Measurements from ENCODE around the gene KRT40.
"Not testable (repeated sequence)": the region's sequence is repeated elsewhere in the genome, so short reads cannot be mapped to it uniquely, and the experiment has no call there.

Gene KRT40

DNA sequence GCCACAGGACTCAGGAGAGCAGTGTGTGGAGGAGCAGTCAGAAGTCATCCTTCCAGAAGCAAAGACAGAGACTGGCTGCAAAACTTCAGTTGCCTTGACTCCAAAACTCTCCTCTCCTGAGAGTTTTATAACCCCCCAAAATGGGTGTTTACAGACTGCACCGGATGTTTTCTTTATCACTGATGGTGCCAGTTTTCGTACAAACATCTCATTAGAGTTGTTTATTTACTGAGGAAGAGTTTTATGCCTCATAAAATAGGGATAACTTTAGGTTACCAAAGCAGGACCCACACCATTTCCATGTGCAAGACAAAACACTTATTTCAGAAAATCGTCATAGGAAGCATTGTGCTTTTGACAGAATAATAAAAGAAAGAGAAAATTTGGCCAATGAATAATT lies at the start of gene KRT40:
KRT40 (minus strand) TSS at position 101 of the 400 bp plus-strand sequence; CDS start at position 48, 53 bp downstream.
- DNase-seq (ENCODE audit: low spot score): no peak

DNA sequence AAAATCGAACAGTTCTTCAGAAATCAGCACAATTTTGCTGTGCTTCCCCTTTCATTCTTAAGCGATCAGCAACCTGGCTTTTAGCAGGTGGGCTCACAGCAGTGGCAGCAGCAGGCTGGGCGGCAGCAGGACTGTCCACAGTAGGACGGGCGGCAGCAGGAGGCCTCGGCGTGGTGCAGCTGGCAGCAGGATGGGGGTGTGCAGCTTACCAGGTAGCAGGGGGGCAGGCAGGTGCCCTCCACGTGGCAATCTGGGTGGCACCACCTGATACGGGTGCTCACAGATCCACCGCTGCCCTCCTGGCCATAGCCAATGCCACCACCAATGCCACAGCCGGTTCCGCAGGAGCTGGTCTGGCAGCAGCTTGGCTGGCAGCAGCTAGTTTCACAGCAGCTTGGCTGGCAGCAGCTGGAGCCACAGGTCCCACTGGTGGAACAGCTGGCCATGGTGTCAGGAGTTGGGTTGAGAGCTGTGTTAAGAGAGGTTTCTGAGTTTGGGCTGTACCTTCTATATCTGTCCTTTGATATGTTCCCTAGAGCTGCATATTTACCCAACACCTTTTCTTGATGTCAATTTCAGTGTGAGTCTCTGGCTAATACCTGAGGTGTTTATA lies 45.6 kb upstream of the KRT40 start, which contains the start of gene KRTAP1-4:
KRTAP1-4 (minus strand) TSS at position 563 of the 613 bp plus-strand sequence; CDS start at position 446, 117 bp downstream.
- no peak for DNase-seq (ENCODE audit: low spot score)

DNA sequence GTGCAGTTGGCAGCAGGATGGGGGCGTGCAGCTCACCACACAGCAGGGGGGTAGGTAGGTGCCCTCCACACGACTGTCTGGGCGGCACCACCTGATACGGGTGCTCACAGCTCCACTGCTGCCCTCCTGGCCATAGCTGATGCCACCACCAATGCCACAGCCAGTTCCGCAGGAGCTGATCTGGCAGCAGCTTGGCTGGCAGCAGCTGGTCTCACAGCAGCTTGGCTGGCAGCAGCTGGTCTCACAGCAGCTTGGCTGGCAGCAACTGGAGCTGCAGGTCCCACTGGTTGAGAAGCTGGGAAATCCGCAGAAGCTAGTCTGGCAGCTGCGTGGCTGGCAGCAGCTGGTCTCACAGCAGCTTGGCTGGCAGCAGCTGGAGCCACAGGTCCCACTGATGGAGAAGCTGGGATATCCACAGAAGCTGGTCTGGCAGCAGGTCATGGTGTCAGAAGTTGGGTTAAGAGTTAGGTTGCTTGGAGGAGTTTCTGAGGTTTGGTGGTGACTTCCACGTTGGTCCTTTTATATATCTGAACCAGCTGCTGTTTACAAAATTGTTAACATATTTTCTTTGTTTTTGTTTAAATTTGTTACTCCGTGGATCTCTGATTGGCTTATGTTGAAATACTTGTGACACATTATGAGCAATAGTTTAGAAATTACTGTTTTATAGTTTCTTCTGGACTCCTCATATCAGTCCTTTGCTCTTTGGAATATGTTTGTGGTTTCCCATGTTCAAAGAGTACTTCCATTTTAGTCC lies 42.8 kb upstream of the KRT40 start, which contains the start of gene KRTAP1-5:
KRTAP1-5 (minus strand) TSS at position 494 of the 757 bp plus-strand sequence; CDS start at position 441, 53 bp downstream.
- no peak for DNase-seq (ENCODE audit: low spot score)

DNA sequence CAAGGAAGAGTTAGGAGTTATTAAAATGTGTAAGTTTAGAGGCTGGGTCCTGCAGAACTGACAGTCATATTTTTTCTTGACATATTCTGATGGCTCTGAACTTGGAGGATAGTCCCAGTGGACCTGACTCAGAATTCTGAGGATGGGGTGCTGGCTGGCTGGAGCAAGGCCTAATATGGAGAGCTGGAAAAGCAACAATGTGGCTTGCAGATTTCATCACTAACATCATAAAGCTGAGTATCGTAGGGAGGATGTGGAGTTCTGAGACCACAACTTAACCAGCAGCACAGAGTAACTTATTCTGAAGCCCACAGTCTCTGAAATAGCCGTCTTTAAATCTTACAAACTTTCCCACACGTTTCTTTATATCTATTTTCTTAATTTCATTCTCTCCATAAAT lies 40.6 kb upstream of the KRT40 start:
- no peak for DNase-seq (ENCODE audit: low spot score)

DNA sequence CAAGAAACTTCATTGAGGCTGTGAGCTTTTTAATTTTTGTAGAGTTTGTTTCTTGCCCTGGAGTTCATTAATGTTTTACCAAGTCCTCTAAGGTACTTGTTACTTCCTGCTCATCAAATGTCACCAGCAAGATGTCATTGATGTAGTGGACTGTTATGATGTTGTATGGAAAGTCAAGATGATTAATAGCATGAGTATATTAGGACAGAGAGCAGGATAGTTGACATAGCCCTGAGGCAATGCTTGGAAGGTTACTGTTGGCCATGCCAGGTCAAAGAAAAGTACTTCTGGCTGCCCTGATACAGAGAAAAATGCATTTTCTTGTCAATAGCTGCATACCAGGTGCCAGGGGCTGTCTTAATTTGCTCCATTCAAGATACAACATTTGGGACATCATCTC lies 36.2 kb upstream of the KRT40 start:
- DNase-seq (ENCODE audit: low spot score): no peak

DNA sequence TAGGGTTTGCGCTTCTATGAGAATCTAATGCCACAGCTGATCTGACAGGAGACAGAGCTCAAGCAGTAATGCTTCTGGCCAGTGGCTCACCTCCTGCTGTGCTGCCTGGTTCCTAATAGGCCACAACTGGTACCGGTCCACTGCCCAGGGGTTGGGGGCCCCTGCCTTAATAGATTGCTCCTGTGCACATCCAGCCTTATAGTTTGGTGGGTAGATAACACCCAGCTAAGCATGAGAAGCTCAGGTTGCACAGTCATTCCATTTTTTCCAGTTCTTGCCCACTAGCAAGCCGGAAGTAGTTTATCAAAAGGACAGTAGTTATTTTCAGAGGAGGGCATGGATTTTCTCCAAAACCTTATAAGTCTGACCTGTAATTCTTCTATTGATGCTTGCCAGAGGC lies 35.3 kb upstream of the KRT40 start:
- no peak for DNase-seq (ENCODE audit: low spot score)

DNA sequence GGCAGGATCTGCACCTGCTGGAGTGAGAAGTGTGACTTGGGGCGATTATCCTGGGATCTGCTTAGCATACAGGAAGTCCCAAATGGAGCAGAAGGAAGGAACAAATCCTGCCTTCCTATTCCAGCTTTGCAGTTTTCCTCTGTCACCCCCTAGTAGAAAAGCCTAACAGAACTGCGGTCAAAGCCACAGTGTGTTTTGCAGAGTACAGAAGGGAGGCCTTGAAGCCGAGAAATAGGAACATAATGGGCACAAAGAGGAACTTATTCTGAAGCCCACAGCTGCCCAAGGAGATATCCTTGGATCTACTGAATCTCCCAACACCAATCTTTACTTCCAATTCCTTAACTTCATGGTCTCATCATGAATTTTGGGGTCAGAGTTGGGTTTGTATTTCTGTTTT lies 34.4 kb upstream of the KRT40 start:
- DNase-seq (ENCODE audit: low spot score): no peak

DNA sequence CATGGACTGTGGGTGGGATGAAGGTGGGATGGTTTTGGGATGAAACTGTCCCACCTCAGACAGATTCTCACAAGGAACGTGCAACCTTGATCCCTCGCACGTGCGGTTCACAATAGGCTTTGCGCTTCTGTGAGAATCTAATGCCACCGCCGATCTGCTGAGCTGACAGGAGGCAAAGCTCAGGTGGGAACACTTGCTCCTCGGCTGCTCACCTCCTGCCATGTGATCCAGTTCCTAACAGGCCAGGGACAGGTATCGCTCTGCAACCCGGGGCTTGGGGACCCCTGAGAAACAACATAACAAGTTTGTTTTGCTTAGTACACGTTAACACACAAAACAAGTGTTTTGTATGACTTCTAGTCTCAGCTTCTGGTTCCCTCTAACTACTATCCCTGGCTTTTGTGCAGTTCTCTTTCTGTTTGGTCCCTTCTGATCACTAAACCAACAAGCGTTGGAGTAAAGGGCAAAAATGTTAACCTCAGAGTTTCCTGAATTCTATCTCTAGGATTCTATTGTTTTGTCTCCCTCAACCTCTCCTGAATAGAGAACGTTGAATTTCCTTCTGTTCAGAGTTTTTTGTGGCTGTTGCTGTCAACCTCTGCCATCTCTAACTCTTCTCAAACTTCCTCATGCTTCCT lies 32.6 kb upstream of the KRT40 start:
- DNase-seq (ENCODE audit: low spot score): no peak

DNA sequence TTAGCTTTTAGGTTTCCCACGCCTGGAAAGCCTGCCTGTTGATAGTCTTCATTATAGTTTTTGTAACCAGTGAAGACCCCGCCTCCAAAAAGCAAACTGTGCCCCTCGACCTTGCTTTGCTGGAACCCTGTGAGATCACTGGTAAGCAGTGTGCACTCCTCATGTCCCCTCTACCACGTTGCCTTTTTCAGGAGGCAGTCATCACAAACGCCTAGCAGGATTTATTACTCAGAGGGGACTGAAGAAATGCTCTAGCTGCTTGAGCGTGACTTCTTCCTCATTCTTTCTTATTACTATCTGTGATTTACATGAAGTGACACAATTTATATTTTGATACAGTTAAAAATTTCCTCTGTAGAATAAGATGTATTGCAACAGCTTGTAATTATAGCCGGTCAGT lies 31.3 kb upstream of the KRT40 start:
- no peak for DNase-seq (ENCODE audit: low spot score)

DNA sequence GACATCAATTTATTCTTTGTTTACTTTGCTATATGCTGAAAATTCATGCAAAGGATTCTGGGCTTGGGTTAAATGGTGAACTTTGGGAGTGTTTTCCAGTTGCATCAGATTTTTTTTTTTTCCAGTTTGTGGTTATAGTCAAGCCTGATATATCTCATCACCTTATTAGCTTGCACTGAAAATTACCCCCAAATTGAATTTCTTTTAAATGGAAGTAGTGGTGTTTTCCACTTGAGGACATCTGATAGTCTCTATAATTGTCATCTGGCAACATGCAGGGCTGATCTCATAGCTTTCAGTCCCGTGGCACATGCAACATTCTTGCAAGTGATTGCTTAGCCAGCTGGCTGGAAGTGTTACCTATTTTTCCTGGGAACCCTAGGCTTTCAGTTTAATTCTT lies 29.5 kb upstream of the KRT40 start:
- DNase-seq (ENCODE audit: low spot score): no peak

DNA sequence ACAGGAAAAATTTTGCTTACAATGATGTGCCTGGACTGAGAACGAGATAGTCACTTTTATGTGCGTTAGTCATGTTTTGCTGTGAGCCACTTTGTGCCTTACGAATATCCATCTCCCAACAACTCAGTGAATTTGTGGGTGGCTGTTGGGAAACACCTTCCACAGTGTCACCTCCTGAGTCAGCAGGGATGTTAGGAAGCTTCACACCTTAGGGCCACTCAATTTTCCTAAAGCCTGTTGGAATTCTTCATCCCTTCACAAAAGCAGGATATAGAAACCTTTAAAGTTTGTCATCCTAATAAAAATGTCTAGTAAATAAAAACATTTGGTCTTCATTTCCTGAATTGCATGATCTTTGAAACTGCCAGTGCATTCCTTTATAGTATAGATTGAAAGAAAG lies 29.1 kb upstream of the KRT40 start:
- DNase-seq (ENCODE audit: low spot score): no peak

DNA sequence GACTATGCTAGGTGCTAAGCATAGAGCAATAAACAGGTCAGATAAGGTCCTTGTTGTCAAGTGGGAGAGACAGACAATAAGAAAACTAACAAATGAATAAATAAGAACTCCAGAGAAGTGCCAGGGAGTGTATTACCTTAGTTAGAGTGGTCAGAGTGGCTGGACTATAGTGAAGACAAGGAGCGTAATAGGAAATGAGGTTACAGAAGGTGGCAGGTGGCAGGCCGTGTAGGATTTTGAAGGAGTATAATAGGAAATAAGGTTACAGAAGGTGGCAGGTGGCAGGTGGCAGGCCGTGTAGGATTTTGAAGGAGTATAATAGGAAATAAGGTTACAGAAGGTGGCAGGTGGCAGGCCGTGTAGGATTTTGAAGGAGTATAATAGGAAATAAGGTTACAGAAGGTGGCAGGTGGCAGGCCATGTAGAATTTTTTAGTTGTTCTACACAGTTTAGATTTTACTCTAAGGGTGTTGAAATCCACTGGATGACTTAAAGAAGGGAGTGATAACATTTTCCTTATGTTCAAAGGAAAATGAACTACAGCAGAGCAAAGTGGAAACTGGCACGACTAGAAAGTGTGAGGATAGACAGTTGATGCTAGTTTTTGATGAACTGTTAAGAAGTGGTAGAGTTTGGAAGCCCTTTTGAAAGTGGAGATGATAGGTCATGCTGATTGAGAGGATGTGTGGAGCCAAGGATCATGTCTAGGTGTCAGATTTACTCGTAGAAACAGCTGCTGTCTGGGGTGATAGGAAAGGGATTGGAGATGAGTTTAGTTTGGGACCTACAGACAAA lies 28.4 kb upstream of the KRT40 start:
- DNase-seq (ENCODE audit: low spot score): no peak

DNA sequence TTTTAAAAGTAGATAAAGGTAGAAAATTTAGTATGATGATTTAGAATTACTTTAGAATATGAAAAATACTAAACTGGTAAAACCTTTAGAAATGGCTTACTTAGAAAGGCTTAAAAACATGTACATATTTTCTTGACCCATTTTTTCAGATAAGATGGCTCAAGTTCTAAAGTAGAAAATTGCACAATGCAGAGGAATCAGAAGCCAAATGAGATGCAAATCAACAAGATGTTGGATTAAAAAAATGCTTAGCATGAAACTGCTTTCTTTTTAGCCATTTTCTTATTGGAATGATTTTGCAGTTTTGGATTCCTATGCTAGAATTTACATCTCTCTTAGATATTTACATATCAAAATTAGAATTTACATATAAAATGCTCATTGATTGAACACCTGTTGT lies 26.3 kb upstream of the KRT40 start:
- no peak for DNase-seq (ENCODE audit: low spot score)

DNA sequence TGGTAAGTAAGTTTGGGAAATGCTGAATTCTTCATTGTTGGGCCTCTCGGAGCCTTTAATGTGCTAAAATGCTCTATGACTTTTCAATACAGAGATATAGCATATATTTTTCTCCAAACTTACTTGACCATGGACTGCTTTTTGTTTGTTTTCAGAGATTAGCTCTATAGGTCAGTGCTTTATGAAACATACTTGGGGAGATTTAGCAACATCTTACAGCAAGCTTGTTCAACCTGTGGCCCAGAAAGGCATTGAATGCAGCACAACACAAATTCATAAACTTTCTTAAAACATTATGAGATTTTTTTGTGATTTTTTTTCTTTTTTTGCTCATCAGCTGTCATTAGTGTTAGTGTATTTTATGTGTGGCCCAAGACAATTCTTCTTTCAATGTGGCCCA lies 25.8 kb upstream of the KRT40 start:
- DNase-seq (ENCODE audit: low spot score): no peak

DNA sequence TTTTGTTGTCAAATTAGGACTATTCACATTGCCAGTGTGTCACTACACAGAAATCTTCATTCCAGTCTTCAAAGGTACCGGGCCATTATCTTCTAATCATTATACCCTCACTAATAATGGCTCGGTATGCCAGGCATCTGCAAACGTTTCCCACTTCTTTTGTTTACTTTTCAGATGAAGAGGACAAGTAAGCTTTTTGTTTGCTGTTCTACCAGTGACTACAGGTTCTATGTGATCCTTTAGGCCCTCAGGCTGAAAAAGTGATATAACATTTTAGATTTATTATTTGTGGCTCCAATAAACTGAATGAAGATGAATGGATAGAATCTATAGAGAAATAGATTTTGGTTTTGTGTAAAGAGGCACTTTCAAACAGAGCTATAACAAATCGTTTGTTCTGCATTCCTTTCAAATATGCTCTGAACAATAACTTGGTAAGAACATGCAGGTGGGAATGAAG lies 25.2 kb upstream of the KRT40 start:
- DNase-seq (ENCODE audit: low spot score): no peak

DNA sequence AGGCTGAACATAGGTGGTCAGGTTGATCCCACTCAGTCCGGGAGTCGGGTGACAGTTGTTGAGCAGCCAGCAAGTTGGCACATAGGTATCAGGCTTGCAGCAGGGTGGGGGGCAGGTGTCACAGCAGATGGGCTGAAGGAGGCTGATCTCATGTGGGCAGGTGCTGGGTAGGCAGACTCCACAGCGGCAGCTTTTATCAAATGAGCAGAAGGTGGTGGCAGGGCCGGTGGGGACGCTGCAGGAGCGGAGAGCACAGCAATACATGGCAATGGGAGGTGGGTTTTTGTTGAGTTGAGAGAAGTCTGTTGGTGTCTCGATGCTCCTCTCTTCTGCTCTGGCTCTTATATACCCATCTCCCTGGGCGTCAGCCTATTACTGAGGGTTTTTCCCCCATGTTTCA lies 24.7 kb upstream of the KRT40 start, which contains the start of gene KRTAP3-1:
KRTAP3-1 (minus strand) TSS at position 318 of the 400 bp plus-strand sequence; CDS start at position 264, 54 bp downstream.
- no peak for DNase-seq (ENCODE audit: low spot score)

DNA sequence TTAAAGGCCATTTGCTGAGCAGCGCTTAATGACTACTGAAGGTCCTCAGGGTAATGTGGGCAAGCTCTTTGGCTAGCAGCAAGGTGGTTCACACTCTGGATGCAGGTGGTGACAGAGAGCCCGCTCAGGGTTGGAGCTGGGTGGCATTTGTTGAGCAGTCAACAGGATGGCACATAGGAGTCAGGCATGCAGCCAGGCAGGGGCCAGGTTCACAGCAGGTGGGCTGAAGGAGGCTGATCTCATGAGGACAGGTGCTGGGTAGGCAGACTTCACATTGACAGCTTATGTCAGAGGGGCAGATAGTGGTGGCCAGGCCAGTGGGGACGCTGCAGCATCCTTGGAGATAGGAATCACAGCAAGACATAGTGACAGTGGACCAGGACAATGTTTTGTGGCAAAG lies 20.3 kb upstream of the KRT40 start:
- DNase-seq (ENCODE audit: low spot score): no peak

DNA sequence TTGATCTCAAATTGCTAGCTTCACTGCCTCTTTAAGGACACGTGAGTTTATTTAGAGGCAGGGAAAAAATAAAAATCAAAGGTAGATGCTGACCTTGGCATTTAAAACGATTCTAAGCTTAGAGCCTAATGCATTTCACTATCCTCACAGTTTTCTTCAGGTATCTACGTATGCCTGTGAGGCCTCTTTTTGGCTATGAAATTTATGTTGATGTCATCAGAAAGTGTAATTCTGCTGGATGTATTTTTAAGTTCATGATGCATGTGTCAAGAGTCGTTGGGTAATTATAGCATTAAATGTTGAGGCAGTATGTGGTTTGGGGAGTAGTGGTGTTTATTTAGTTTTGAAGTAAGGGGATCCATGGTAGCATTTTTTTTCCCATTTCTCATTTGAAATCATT lies 19.8 kb upstream of the KRT40 start:
- DNase-seq (ENCODE audit: low spot score): no peak

DNA sequence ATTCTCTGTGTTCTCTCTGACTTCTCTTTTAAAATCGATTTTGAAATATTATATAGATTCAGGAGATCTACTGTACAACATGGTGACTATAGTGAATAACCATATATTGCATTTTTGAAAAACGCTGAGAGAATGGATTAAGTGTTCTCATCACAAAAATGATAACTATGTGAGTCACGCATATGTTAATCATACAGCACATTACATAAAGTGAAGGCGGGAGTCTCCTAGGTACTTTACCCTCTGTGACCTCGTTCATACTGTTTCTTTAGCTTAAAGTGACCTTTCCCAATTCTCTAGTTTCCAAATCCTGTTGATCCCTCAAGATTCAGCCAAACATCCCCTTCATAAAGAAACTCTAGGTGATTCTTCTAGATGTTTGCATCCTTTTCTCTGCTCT lies 18.7 kb upstream of the KRT40 start:
- DNase-seq (ENCODE audit: low spot score): no peak

DNA sequence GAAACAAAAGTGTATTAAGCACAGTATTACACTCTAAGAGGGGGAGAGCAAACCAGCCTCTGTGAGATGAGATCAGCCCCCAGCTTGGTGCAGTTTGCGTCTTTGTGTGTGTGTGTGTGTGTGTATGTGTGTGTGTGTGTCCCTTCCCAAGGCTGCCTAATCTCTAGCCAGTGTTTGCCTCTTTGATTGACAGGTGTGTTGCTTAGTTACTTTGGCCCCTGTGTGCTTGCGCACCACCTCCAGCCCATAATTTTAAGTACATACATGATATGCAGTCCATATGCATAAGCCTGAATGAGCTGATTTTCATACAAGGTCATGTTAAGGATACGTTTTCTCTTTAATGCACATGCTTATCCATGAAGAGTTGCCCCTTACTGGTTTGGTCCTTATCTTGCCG lies 17.7 kb upstream of the KRT40 start:
- no peak for DNase-seq (ENCODE audit: low spot score)

DNA sequence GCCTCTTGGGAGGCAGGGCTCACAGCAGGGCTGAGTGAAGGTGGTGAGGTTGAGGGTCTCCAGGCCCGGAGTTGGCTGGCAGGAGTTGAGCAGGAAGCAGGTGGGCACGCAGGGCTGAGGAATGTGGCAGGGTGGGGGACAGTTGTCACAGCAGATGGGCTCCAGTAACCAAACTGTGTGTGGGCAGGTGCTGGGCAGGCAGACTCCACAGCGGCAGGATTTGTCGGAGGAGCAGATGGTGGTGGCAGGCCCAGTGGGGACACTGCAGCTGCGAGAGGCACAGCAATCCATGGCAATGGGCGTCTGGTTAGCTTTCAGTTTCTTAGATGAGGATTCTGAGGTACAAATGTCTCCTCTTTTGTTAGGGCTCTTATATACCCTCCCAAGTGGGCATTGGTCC lies 15.4 kb upstream of the KRT40 start, which contains the start of gene KRTAP3-2:
KRTAP3-2 (minus strand) TSS at position 344 of the 400 bp plus-strand sequence; CDS start at position 291, 53 bp downstream.
- DNase-seq (ENCODE audit: low spot score): not testable (repeated sequence)

DNA sequence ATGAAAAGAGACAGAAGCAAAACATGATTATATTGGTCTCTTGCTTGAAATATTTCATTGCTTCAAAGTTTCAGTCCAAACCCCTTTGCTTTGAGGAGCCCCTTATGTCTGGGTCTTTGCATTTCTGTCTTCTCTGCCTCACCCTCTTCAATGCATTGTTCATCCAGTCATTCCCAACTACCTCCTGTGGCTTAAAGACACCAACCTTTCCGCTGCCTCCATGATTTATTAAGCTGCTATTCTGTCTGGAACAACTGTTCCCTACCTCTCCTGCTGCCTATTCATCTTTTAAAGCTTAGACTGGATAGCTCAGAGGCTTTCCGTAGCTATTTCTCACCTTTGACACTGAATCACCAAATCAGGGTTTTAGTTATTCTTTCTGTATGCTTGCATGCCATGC lies 13.2 kb upstream of the KRT40 start:
- DNase-seq (ENCODE audit: low spot score): no peak
